ENCODE results near the gene FAM3A.

The FAM3A gene

GRCh38 chrX:154472685-154473632, 43.1 kb downstream of the FAM3A start:
- Histone ChIP-seq H3K9me3 (ENCODE audit: insufficient read depth, low read depth, low read length) (no peaks in the 10 kb centered on the region), H3K9me2 (replicated peaks; ENCODE audit: low read depth, low read length) (no peaks in the 10 kb centered on the region), H3K27me3 (ENCODE audit: insufficient read depth, low read length, poor library complexity, severe bottlenecking) (no peaks in the 10 kb centered on the region), H2AFZ (ENCODE audit: low read length) (no peak overlapping the region), H3F3A (ENCODE audit: low read depth) (no peaks in the 10 kb centered on the region), H3K79me2 (ENCODE audit: insufficient read depth, low read length) (peaks cover 3% of the 10 kb centered on the region; the same call in 1 of the 2 replicates), H3K4me3 (ENCODE audit: low read length, poor library complexity, severe bottlenecking) (no peak overlapping the region), H3K4me2 (ENCODE audit: low read depth, low read length, poor library complexity, severe bottlenecking) (no peak overlapping the region), H3K36me3 (ENCODE audit: insufficient read depth, low read length) (no peaks in the 10 kb centered on the region; the same call in 1 of the 2 replicates), H3K4me1 (ENCODE audit: insufficient read depth, low read length, poor library complexity, severe bottlenecking) (peaks cover 4% of the 10 kb centered on the region), H3K9ac (ENCODE audit: low read depth, low read length, poor library complexity, severe bottlenecking) (no peak overlapping the region), H4K20me1 (ENCODE audit: insufficient read depth, low read length, poor library complexity, severe bottlenecking) (no peaks in the 10 kb centered on the region)
- no peak for TF ChIP-seq EZH2phosphoT487 (IDR thresholded peaks at IDR 0.05; ENCODE audit: borderline replicate concordance)
- TF ChIP-seq CTCF (conservative IDR thresholded peaks at IDR 0.05; ENCODE audit: low read length), result no peak

- no peak overlapping the region for H3K4me2 ChIP-seq (ENCODE audit: low read depth, low read length, poor library complexity, severe bottlenecking)
- H3K4me1 ChIP-seq (ENCODE audit: insufficient read depth, low read length, poor library complexity, severe bottlenecking), result no peaks in the 10 kb centered on the region
- H3K4me3 ChIP-seq (ENCODE audit: low read length, poor library complexity, severe bottlenecking), result no peak overlapping the region
- TF ChIP-seq CTCF (conservative IDR thresholded peaks at IDR 0.05; ENCODE audit: low read length), result no peak
- no peak for TF ChIP-seq EZH2phosphoT487 (IDR thresholded peaks at IDR 0.05; ENCODE audit: borderline replicate concordance)
- H3K9ac ChIP-seq (ENCODE audit: low read depth, low read length, poor library complexity, severe bottlenecking), result no peak overlapping the region
- H2AFZ ChIP-seq (ENCODE audit: low read length), result no peak overlapping the region
- H3K79me2 ChIP-seq (ENCODE audit: insufficient read depth, low read length), result no peaks in the 10 kb centered on the region
- no peaks in the 10 kb centered on the region for H3F3A ChIP-seq (ENCODE audit: low read depth)
- no peaks in the 10 kb centered on the region for H3K9me2 ChIP-seq (replicated peaks; ENCODE audit: low read depth, low read length)
- H3K27me3 ChIP-seq (ENCODE audit: insufficient read depth, low read length, poor library complexity, severe bottlenecking), result no peaks in the 10 kb centered on the region
- H3K9me3 ChIP-seq (ENCODE audit: insufficient read depth, low read depth, low read length), result no peaks in the 10 kb centered on the region
- no peaks in the 10 kb centered on the region for H4K20me1 ChIP-seq (ENCODE audit: insufficient read depth, low read length, poor library complexity, severe bottlenecking)
- no peaks in the 10 kb centered on the region; the same call in 1 of the 2 replicates for H3K36me3 ChIP-seq (ENCODE audit: insufficient read depth, low read length)
Measured at GRCh38 chrX:154471839-154472684, 44.0 kb downstream of the FAM3A start.

- no peak for TF ChIP-seq EZH2phosphoT487 (IDR thresholded peaks at IDR 0.05; ENCODE audit: borderline replicate concordance)
- TF ChIP-seq CTCF (conservative IDR thresholded peaks at IDR 0.05; ENCODE audit: low read length), result no peak
- no peaks in the 10 kb centered on the region for H4K20me1 ChIP-seq (ENCODE audit: insufficient read depth, low read length, poor library complexity, severe bottlenecking)
- H3K9me2 ChIP-seq (replicated peaks; ENCODE audit: low read depth, low read length), result no peaks in the 10 kb centered on the region
- H2AFZ ChIP-seq (ENCODE audit: low read length), result no peak overlapping the region
- no peaks in the 10 kb centered on the region; the same call in 1 of the 2 replicates for H3K36me3 ChIP-seq (ENCODE audit: insufficient read depth, low read length)
- no peak overlapping the region for H3K4me2 ChIP-seq (ENCODE audit: low read depth, low read length, poor library complexity, severe bottlenecking)
- H3K4me1 ChIP-seq (ENCODE audit: insufficient read depth, low read length, poor library complexity, severe bottlenecking), result no peaks in the 10 kb centered on the region
- H3K27me3 ChIP-seq (ENCODE audit: insufficient read depth, low read length, poor library complexity, severe bottlenecking), result no peaks in the 10 kb centered on the region
- H3K9me3 ChIP-seq (ENCODE audit: insufficient read depth, low read depth, low read length), result no peaks in the 10 kb centered on the region
- H3K9ac ChIP-seq (ENCODE audit: low read depth, low read length, poor library complexity, severe bottlenecking), result no peak overlapping the region
- no peak overlapping the region for H3K4me3 ChIP-seq (ENCODE audit: low read length, poor library complexity, severe bottlenecking)
- no peaks in the 10 kb centered on the region for H3K79me2 ChIP-seq (ENCODE audit: insufficient read depth, low read length)
- no peaks in the 10 kb centered on the region for H3F3A ChIP-seq (ENCODE audit: low read depth)
Measured at GRCh38 chrX:154470914-154471568, 45.0 kb downstream of the FAM3A start.

All from Loucy (cell line).